Dermis microvascular lymphatic vessel endothelial cell (primary cell): ENCODE results near the gene MBD3. TPM values are rescaled to one million over a fixed set of nuclear protein-coding genes. Genes with fewer than 3 reads are reported as not detected.

Experiments used
- DNase-seq, 2 donors: peaks; one replicate each; pipeline versions ENCODE4 v3.0.0 to v3.0.0-alpha.2; 2010; ENCODE audit warnings: low read depth in 2 of 2
- total RNA-seq: library from RNA; depleted of rRNA; stranded (reverse); fragments of >200 nt; gene quantifications from 2 replicates; pipeline ENCODE4 v1.2.1, GENCODE V29; 2014

The MBD3 gene
- total RNA-seq, 1 donor from 2014 or later = 75.7 TPM

GRCh38 chr19:1599460-1599846, 6.8 kb upstream of the MBD3 start:
- no peak for DNase-seq

- DNase-seq = no peak
These were observed 6.3 kb upstream of the MBD3 start for GRCh38 chr19:1598777-1599459.

- no peak for DNase-seq
These were observed 772 bp upstream of the MBD3 start for GRCh38 chr19:1593501-1593772.

GRCh38 chr19:1592024-1592754, 476 bp downstream of the MBD3 start:
- peak; percentile 75 to 90 for DNase-seq

GRCh38 chr19:1591421-1592023, 1.1 kb downstream of the MBD3 start:
- DNase-seq = peak in 1 of 2 donors; percentile 45

GRCh38 chr19:1590641-1591397, 1.8 kb downstream of the MBD3 start:
- peak in 1 of 2 donors; percentile 23 for DNase-seq

GRCh38 chr19:1587872-1588271, 4.8 kb downstream of the MBD3 start:
- DNase-seq = no peak

- DNase-seq = no peak
These were observed 7.5 kb downstream of the MBD3 start for GRCh38 chr19:1585243-1585580.

- DNase-seq = no peak
These were observed 8.0 kb downstream of the MBD3 start for GRCh38 chr19:1584500-1585242.

- no peak for DNase-seq
These were observed 10.5 kb downstream of the MBD3 start for GRCh38 chr19:1582201-1582600.

- DNase-seq = no peak
These were observed 11.7 kb downstream of the MBD3 start for GRCh38 chr19:1580957-1581356.

GRCh38 chr19:1580382-1580781, 12.3 kb downstream of the MBD3 start:
- DNase-seq = no peak

GRCh38 chr19:1579222-1579621, 13.4 kb downstream of the MBD3 start:
- no peak for DNase-seq

GRCh38 chr19:1577929-1578618, 14.6 kb downstream of the MBD3 start:
- no peak for DNase-seq

- DNase-seq = no peak
These were observed 15.4 kb downstream of the MBD3 start for GRCh38 chr19:1577090-1577928.

GRCh38 chr19:1576242-1577089, 16.2 kb downstream of the MBD3 start:
- DNase-seq = no peak

- no peak for DNase-seq
These were observed 17.1 kb downstream of the MBD3 start for GRCh38 chr19:1575323-1576241.
